Heart left ventricle (tissue), 16 donors: ENCODE measurements around the gene ANKRD16. TPM values are rescaled to one million over a fixed set of nuclear protein-coding genes. Genes with fewer than 3 reads are reported as not detected.
A peak's percentile ranks its signal among the peaks of the same experiment; 100 is the strongest.
"Not testable (repeated sequence)": the region's sequence is repeated elsewhere in the genome, so short reads cannot be mapped to it uniquely, and the experiment has no call there.

ENCODE experiments used
- ATAC-seq, 4 donors: fragments of 200-7000 bp; cut with Tn5 transposase; one replicate each; pipeline ENCODE4 v1.9.1; 2020 to 2022; ENCODE audit warnings: moderate library complexity in 4 of 4, mild to moderate bottlenecking in 3 of 4, moderate number of reproducible peaks in 1 of 4
- DNase-seq, 5 donors: peaks; one replicate each; pipeline ENCODE4 v3.0.0-alpha.2; 2020
- H3K27ac ChIP-seq, 12 donors: fragments of 200-600 bp; sonication (generic) in 4 of 12; one replicate each; pipeline versions ENCODE4 v1.5.0 to v1.8.0; 2016 to 2022; ENCODE audit warnings: mild to moderate bottlenecking in 2 of 12
- H3K27me3 ChIP-seq, 9 donors: fragments of 200-600 bp; sonication (generic) in 2 of 9; one replicate each; pipeline versions ENCODE4 v1.5.1 to v1.8.0; 2016 to 2022; ENCODE audit warnings: mild to moderate bottlenecking in 3 of 9
- H3K36me3 ChIP-seq, 9 donors: fragments of 200-600 bp; sonication (generic) in 2 of 9; one replicate each; pipeline versions ENCODE4 v1.5.0 to v1.8.0; 2018 to 2022; ENCODE audit warnings: mild to moderate bottlenecking in 2 of 9
- H3K4me1 ChIP-seq, 12 donors: fragments of 200-600 bp; sonication (generic) in 4 of 12; one replicate each; pipeline versions ENCODE4 v1.5.0 to v1.8.0; 2016 to 2022; ENCODE audit warnings: mild to moderate bottlenecking in 3 of 12
- H3K4me3 ChIP-seq, 12 donors: fragments of 200-600 bp; sonication (generic) in 4 of 12; one replicate each; pipeline versions ENCODE4 v1.5.0 to v1.8.0; 2017 to 2022; ENCODE audit warnings: mild to moderate bottlenecking in 9 of 12, moderate library complexity in 4 of 12
- H3K9me3 ChIP-seq, 12 donors: fragments of 200-600 bp; sonication (generic) in 4 of 12; one replicate each; pipeline versions ENCODE4 v1.5.0 to v1.8.0; 2016 to 2022; ENCODE audit warnings: mild to moderate bottlenecking in 1 of 12
- CTCF ChIP-seq, 12 donors: fragments of 200-600 bp; sonication (generic) in 4 of 12; IDR thresholded peaks; one replicate each; pipeline versions ENCODE4 v1.5.0 to v1.8.0; 2018 to 2022; ENCODE audit warnings: antibody characterized with exemption in 12 of 12, mild to moderate bottlenecking in 5 of 12
- POLR2A ChIP-seq, 2 donors: fragments of 450-650 bp; IDR thresholded peaks; one replicate each; pipeline ENCODE4 v1.6.1; 2017; ENCODE audit warnings: antibody characterized with exemption in 2 of 2, mild to moderate bottlenecking in 2 of 2, moderate library complexity in 2 of 2
- WGBS, 4 donors: extraction: QIAGEN DNeasy Blood & Tissue Kit in 2 of 4; methylation state at CpG; one replicate each; pipeline versions ENCODE4 v1.1.5 to v1.1.7; 2013 to 2018; 5-methylcytosine and 5-hydroxymethylcytosine counted together
- intact Hi-C, 10 donors: fragments of 100-400 bp; cut with DNase I; formaldehyde crosslinking; loops; one replicate each; pipeline versions ENCODE4 v1.11.1 to v1.14.2; 2022
- polyA plus RNA-seq, 2 donors: library from polyadenylated mRNA; stranded (reverse); fragments of 200-250 nt; gene quantifications; one replicate each; pipeline ENCODE4 v1.2.3, GENCODE V29; 2013
- total RNA-seq, 9 donors: library from RNA; depleted of rRNA in 2 of 9; stranded (reverse); fragments of >200 nt in 2 of 9; fragmentation: NEBNext Ultra II Directional in 3 of 9; extraction: Animal tissue kit (Norgen Biotek cat#: 25700) in 3 of 9; gene quantifications; one replicate each; pipeline versions ENCODE4 v1.1.0 to v1.2.4, GENCODE V29; 2016 to 2023
- donor health status: ischemic (EF 13 %, LVEDD 7.1; RV severe dilation, severe dysfunction).
- donor health status: healthy with polysubstance abuse.
- donor health status: DM: no; HTN: yes; CAD: no.
- donor health status: DM: no; HTN: no; CAD: no.
- donor health status: ischemic (EF 25% LVEDD 6.9; RV normal size, moderate dysfunction).
- donor health status: ischemic (EF 25% LVEDD 5.7; RV mildly dilated, moderate dysfunction).
- donor health status: healthy.
- donor health status: DM: yes; HTN: yes; CAD: no.
- donor health status: ischemic (EF 35%, LVEDD 5.7; RV mildly dilated, moderate dysfunction).
- donor health status: nonischemic (EF 11% LVEDD 7.7; RV severe dilation, severe dysfunction).
- donor health status: DM: yes; HTN: yes; CAD: no.
- donor health status: PGD.
- donor health status: ischemic (EF 29% LVEDD 5.4; RV normal size, mild dysfunction).
- donor health status: nonischemic (EF 23%, LVEDD 6.1; RV moderate dilation, normal function).

Gene ANKRD16
- total and polyA plus RNA-seq, 11 donors: 1.7 to 5.0 (median 2.7) TPM

DNA sequence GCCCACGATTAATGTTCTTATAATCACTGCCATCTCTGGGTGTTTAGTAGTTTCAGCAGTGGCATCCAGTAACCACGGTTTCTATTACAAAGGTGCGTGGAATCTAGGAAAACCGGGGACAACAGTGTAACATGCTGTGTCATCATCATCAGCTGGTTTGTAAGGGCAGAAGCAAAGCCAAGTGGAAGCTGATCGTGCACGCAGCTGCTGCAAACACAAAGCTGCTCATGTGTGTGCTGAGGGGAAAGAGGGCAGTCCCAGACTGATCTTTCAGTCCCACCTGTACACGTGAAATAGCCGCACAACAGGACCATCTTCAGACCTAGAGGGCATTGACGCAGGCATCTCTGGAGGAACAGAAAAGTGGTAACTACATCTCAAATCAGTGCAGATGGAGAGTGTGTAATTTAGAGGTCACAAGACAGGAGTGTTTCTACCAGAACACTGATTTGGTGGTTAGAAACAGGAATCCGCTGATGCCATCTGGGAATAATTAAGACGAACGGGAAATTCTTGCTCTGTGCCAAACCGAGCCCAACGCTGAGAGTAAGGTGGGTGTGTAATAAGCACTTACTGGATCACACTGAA, 13.4 kb downstream of the ANKRD16 start:
- DNase-seq (no peak), ATAC-seq (peak in 1 of 4 donors; percentile 41)
- 70 to 77% (median 72%) methylated on average over 14 of the region's 14 CpGs for WGBS, 4 donors
- Histone ChIP-seq H3K27ac (peak overlapping the region in 1 of 12 donors; percentile 32), H3K4me3 (no peak overlapping the region), H3K36me3 (peaks cover 4 to 66% (median 47%) of the 10 kb centered on the region in 9 donors), H3K4me1 (peaks cover 0 to 3% (median 0%) of the 10 kb centered on the region in 12 donors), H3K9me3 (no peaks in the 10 kb centered on the region), H3K27me3 (no peaks in the 10 kb centered on the region)
- TF ChIP-seq POLR2A (IDR thresholded peaks at IDR 0.05) (no peak), CTCF (IDR thresholded peaks at IDR 0.05) (no peak)
- intact Hi-C loops: loop anchor here in 5 of 10 donors (10.0 kb wide), 4 partner anchors 61 to 431 kb away; partner anchors contain the start of genes GDI2 (in 2 of the 5) and TASOR2 (in 2 of the 5)

- peak; percentile 62 to 84 (median 78) for TF ChIP-seq CTCF (IDR thresholded peaks at IDR 0.05)
- TF ChIP-seq POLR2A (IDR thresholded peaks at IDR 0.05): no peak
- 48 to 56% (median 52%) methylated on average over 9 of the region's 9 CpGs for WGBS, 4 donors
- intact Hi-C loops: loop anchor here (2.0 to 10.0 kb wide), 11 partner anchors 59 to 431 kb away; partner anchors contain the start of genes GDI2 (in 6 of the 10) and TASOR2 (in 3 of the 10)
- Histone ChIP-seq H3K9me3 (no peaks in the 10 kb centered on the region), H3K4me1 (peaks cover 0 to 3% (median 0%) of the 10 kb centered on the region in 12 donors), H3K27ac (no peak overlapping the region), H3K27me3 (no peaks in the 10 kb centered on the region), H3K36me3 (peaks cover 4 to 39% (median 30%) of the 10 kb centered on the region in 9 donors), H3K4me3 (peak overlapping the region in 1 of 12 donors; percentile 24)
- ATAC-seq: peak; percentile 56 to 85 (median 75)
- peak in 4 of 5 donors; percentile 36 to 64 (median 42) for DNase-seq
Measured at GRCh38 chr10:5873515-5873995, 16.1 kb downstream of the ANKRD16 start.

DNA sequence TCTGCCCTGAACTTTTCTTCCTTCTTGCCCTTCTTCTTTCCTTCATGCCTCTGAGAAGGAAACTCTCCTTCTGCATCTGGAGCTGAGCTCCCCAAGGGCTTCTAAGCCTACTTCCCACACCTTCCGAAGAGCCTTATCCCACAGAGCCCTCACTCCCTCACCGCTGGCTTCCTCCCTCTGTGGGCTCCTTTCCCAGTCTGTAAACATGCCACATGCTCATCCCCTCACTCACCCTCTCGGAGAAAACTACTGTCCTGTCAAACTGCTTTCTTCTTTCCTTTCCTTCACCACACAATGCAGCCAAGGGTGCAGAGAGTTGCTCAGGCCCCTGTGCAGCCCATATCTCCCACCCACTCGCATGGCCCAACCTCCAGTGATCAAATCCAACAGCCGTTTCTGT, 18.1 kb downstream of the ANKRD16 start:
- peaks cover 0 to 3% (median 0%) of the 10 kb centered on the region in 12 donors for H3K4me1 ChIP-seq
- no peak overlapping the region for H3K4me3 ChIP-seq
- no peaks in the 10 kb centered on the region for H3K27me3 ChIP-seq
- WGBS, 4 donors: 60 to 66% (median 63%) methylated on average over 5 of the region's 5 CpGs
- no peak for ATAC-seq
- TF ChIP-seq POLR2A (IDR thresholded peaks at IDR 0.05): no peak
- no peak for TF ChIP-seq CTCF (IDR thresholded peaks at IDR 0.05)
- no peak for DNase-seq
- H3K36me3 ChIP-seq: peaks cover 0 to 20% (median 15%) of the 10 kb centered on the region in 9 donors
- intact Hi-C loops: loop anchor here (5.0 to 10.0 kb wide), 8 partner anchors 57 to 429 kb away; partner anchors contain the start of genes GDI2 (in 5 of the 10) and TASOR2 (in 2 of the 10)
- no peak overlapping the region for H3K27ac ChIP-seq
- H3K9me3 ChIP-seq: peaks cover 0 to 6% (median 0%) of the 10 kb centered on the region in 12 donors

DNA sequence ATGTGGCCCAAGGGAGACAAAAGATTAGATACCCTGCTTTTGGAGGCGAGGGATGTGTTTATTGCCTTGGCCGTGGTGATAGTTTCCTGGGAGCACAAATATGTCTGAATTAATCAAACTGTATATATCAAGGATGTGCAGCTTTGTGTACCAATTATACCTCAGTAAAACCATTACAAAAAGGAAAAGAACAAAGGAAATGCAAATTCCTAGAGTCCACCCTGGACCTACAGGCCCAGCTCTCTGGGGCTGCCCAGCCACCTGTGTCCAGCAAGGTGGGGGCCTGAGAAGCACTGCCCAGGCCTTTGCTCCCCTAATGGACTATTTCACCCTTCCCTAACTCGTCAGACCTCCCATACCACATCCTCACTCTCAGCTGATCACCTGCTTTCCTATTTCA, 20.5 kb downstream of the ANKRD16 start:
- Histone ChIP-seq H3K4me3 (no peak overlapping the region), H3K4me1 (no peaks in the 10 kb centered on the region), H3K27ac (no peak overlapping the region), H3K27me3 (no peaks in the 10 kb centered on the region), H3K9me3 (peaks cover 0 to 6% (median 0%) of the 10 kb centered on the region in 12 donors), H3K36me3 (peaks cover 0 to under 1% (median 0%) of the 10 kb centered on the region in 9 donors)
- TF ChIP-seq CTCF (IDR thresholded peaks at IDR 0.05) (no peak), POLR2A (IDR thresholded peaks at IDR 0.05) (no peak)
- DNase-seq (no peak), ATAC-seq (no peak)
- 83 to 92% (median 89%) methylated on average over 3 of the region's 3 CpGs for WGBS, 4 donors
- intact Hi-C loops: no loop called here

- intact Hi-C loops, H3K27ac ChIP-seq, H3K4me3 ChIP-seq, H3K4me1 ChIP-seq, DNase-seq, H3K27me3 ChIP-seq, H3K9me3 ChIP-seq, ATAC-seq, H3K36me3 ChIP-seq: not testable (repeated sequence)
- 86 to 97% (median 93%) methylated on average over 8 of the region's 8 CpGs for WGBS, 4 donors
Measured at GRCh38 chr10:5868383-5868782, 21.3 kb downstream of the ANKRD16 start.

DNA sequence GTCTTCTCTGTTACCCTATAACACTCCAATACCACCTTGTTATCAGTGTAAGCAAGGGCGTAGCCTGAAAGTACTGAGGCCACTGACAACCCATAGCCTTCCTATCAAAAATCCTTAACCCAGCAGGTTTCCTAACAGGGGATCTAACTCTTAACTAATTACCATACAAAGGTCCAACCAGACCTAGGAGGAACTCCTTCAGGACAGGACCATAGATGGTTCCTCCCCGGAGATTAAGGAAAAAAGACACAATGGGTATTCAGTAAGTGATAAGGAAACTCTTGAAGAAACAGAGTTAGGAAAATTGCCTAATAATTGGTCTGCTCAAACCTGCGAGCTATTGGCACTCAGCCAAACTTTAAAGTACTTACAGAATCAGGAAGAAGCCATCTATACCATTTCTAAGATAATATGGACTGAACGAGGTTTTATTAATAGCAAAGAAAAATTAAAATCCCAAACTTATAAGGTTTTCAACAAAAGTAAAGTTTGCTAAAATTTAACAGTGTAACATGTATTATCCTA, 22.5 kb downstream of the ANKRD16 start:
- WGBS, 4 donors: 55 to 64% (median 61%) methylated on average over 4 of the region's 4 CpGs
- intact Hi-C loops, ATAC-seq, DNase-seq, H3K27me3 ChIP-seq, H3K4me3 ChIP-seq, H3K27ac ChIP-seq, H3K36me3 ChIP-seq, H3K4me1 ChIP-seq, H3K9me3 ChIP-seq: not testable (repeated sequence)
